Esophagus mucosa (tissue), 1 donor: ENCODE results near the gene UBE2D1. TPM values are rescaled to one million over a fixed set of nuclear protein-coding genes. Genes with fewer than 3 reads are reported as not detected.

Experiments
- ATAC-seq: fragments of 200-7000 bp; cut with Tn5 transposase; one replicate; pipeline ENCODE4 v1.9.1; 2020
- total RNA-seq: library from RNA; stranded (reverse); gene quantifications from one replicate; pipeline ENCODE4 v1.2.4, GENCODE V29; 2023
- donor health status: DM: yes; HTN: yes; CAD: no.

Gene UBE2D1
- total RNA-seq, 1 donor from 2014 or later, result 10.6 TPM

DNA sequence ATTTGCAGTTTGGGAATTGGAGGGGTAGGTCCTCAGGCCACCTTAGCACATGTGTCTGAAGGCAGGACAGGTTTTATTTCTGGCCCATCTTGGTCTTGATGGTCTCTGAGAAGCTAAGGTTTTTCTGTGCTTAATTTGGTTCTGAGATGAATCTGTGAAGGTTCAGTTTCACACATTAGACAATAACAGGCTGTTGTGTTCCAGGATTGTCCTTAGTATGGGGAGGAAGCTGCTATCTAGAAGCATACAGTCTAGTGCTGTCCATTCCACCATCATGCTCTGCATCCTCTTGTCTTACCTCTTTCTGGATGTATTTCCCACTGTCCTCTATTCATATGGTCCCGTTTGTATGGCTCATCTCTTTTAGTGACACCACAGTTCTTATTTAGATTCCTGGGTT is 7.1 kb downstream of the UBE2D1 start:
- ATAC-seq, result no peak

DNA sequence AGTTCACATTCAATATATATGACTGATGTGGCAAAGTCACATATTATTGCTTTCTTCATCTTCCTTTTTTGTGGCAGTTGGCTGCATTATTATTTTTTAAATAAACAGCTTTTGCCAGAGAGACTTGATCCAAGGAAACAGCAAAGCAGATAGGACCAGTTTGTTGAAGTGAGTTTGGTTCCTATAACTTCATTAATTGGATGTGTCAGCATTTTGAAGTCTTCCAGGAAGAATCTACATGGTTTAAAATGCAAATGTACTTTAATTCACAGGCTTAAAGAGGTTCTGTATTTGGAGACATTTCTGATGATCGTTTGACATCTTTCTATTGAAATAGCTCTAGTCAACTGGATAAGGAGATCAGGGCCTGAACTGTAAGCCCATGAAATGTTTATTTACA is 13.2 kb downstream of the UBE2D1 start:
- ATAC-seq, result no peak

DNA sequence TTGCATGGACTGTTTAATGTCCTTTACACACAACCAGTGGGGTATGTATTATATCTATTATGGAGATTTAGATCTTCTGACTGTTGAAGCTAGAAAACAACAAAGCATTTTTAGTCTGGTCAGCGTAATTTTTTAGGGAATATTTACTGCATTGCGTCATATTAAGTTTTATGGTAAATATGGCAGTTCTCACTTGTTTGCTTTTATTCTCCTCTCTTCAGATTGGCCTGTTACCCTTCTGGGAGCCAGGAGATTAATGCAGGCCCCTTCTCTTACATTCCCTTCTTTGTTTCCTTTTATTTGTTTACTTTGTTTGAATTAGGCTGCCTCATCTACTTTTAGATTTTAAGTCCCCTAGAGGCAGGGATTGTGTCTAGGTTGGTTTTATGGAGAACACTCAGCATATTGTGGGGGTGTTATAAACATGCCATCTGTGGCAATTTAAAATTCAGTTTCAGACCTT is 13.8 kb downstream of the UBE2D1 start:
- no peak for ATAC-seq

DNA sequence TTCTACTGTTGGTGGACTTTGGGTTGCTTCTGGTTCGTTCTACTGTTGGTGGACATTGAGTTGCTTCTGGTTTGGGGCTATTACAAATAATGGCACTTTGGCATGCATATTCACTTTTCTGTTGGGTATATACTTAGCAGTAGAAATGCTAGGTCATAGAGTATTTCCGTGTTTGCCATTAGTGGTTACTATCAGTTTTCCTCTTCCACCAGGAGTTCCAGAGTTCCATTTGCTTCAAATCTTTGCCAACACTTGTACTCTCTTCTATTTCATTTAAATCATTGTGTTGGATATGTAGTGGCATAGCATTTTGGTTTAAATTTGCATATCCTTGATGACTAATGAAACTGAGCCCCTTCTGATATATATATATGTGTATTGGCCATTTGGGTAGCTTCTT is 15.2 kb downstream of the UBE2D1 start:
- no peak for ATAC-seq

DNA sequence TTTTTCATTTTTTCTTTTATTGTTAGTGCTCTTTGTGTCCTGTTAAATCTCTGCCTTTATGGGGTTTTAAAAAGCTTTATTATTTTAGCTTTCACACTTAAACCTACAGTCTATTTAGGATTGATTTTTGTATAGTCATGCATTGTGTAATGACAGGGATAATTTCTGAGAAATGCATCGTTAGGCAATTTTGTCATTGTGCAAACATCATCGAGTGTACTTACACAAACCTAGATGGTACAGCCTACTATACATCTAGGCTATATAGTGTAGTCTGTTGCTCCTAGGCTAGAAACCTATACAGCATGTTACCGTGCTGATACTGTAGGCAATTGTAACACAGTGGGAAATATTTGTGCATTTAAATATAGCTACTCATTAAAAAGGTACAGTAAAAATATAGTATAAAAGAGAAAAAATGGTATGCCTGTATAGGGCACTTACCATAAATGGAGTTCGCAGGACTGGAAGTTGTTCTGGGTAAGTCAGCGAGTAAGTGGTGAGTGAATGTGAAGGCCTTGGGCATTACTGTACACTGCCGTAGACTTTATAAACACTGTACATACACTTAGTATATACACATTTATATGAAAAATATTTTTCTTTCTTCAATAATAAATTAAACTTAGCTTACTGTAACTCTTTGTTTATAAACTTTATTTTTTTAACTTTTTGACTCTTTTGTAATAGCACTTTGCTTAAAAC is 16.0 kb downstream of the UBE2D1 start:
- no peak for ATAC-seq

DNA sequence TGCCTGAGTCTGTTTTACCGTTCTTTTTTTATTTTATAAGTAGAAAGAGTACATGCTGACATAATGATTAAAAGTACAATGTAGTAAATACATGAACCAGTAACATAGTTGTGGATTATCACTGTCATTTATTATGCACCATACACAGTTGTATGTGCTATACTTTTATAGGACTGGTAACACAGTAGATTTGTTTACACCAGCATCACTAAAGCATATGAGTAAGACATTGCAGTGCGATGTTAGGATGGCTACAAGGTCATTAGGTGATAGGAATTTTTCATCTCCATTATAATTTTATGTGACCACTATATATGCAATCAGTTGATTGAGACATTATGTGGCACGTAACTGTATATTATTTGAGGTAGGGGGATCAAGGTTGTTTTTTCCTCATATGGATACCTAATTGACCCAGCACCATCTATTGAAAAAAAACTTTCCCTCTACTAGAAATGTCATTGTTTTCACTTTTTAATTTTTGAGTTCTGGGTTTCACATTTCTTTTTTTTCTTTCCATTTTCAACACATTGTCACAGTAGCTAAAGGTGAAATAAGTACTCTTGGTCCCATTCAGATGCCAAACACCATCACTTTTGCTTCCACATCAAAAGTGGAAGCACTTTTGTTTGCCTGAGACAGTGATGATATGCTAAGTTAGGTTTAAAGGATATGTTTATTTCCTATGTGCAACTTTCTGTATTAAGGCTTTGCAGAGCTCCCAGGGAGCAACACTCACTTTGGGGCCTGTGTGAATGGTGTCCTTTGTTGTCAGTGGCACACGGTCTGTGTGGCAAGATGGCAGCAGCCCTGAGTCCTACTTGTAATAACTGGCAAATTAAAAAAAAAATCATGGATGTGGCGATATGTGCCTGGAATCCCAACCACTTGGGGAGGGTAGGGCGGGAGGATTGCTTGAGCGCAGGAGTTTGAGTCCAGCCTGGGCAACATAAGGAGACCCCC is 17.1 kb downstream of the UBE2D1 start:
- ATAC-seq, result no peak

DNA sequence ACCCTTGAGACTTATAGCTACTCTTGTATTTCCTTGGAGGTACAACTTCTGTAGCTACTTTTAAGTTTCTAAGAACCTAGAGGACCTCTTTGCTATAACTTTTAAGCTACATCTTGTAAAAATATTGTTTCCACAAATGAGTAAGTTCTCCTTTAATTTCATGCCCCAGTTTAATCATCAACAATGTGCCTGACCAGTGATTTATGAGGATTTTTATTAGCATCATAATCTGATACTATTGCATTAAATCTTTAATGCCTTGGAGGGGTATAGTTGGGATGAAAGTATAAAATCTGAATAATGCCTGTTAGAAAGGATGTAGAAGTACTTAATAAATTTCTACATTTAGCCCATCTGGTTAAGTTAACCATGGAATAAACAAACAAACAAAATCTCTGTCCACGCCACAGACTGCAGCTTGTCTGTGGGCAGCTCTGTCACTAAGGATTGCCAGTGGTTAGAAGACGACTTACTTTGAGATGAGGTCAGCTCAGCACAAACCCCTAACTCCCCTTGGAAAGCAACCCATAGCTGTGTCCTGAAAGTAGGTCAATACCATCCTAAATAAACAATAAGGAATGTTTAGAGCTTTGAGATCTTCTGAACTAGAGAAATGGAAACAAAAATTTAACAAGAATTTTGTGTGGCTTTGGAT is 18.3 kb downstream of the UBE2D1 start:
- no peak for ATAC-seq

DNA sequence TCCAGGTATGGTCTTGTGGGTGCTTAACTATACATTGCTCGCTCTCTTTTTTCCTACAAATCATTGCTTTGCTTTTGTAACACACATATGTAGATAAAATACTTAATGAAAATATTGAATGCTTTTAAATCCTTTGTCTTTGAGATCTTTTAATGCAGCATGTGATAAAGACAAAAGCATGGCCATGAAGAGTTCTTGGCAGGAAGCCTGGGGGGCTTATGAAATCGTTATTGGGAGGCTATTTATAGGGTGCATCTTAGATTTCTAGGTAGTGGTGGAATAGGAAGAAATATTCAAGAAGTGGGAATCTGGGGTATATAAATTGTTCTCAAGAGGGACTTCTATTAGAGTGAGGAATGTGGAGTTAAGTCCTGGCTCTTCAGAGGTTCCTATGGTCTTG is 21.9 kb downstream of the UBE2D1 start:
- ATAC-seq, result no peak

DNA sequence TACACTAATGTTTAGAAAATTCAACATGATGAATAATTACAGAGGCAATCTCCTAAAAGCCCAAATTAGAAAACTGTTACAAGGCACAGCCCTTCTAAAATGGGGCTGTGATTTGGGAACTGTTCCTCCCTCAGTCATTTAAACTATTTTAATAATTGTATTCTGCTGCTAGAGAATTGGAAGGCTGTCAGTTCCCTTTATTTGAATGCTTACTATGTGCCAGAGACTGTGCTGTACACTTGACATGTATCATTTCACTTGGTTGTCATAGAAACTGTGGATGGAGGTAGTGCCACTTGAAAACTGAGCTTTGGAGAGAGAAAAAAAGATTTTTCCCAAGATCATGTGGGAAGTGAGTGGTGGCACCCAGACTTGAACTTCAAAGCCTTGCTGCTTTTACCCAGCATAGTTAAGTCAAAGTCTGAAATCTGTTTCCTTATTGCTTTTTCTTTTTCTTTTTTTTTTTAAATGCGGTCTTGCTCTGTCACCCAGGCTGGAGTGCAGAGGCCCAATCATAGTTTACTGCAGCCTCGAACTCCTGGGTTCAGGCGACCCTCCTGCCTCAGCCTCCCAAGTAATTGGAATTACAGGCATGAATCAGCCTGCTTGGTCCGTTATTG is 23.6 kb downstream of the UBE2D1 start:
- no peak for ATAC-seq

DNA sequence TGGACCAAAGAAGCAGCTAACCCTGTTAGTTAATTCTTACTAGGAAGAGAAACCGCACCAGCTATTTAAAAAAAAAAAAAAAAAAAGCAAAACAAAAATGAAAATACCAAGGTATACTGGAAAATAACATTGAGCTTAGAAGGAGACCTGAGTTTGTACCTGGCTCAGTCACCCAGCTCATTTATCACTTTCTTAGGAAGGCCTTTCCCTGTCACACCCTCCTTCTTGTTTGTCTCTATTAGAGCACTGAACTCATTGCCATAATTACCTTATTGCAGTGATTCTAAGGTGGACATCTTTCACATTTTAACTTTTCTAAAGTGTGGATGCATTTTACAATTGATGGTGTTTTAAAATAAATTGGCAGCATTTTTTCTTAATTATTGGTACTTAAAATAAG is 24.1 kb downstream of the UBE2D1 start:
- ATAC-seq, result no peak

DNA sequence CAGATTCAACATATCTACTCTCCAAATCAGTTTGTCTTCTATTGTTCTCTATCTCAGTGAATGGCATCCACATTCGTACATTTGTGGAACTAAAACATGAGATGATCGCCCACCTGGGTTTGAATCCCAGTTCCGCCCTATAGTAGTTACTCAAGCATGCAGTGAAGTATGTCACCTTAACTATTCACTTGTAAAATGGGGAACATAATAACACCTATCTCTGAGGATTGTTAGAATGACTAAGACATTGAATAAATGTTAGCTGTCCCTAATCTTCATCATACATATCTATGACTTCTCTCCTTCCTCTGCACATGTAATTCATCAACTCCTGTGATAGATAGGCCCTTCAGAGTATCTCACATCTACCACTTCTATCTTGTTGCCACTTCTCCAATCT is 24.7 kb downstream of the UBE2D1 start:
- no peak for ATAC-seq

DNA sequence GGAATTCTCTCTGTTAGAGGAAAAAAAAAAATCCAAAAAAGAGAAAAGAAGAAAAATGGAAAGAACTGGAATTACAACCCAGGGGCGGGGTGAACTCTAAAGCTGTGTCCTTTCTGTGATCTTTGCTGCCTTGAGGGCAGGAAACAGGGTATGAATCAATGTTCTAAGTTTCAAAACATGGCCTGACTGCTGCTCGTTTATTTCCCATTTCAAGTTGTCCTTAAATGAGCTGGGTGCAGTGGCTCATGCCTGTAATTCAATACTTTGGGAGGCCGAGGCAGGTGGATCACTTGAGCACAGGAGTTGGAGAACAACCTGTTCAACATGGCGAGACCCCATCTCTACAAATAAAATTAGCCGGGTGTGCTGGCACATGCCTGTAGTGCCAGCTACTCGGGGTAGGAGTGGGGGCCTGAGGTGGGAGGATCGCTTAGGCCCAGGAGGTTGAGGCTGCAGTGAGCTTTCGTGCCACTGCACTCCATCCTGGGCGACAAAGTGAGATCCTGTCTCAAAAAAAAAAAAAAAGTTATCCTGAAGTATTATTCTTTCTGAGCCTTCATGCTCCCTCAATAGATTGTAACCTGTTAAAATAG is 25.7 kb downstream of the UBE2D1 start:
- ATAC-seq, result peak; percentile 55

DNA sequence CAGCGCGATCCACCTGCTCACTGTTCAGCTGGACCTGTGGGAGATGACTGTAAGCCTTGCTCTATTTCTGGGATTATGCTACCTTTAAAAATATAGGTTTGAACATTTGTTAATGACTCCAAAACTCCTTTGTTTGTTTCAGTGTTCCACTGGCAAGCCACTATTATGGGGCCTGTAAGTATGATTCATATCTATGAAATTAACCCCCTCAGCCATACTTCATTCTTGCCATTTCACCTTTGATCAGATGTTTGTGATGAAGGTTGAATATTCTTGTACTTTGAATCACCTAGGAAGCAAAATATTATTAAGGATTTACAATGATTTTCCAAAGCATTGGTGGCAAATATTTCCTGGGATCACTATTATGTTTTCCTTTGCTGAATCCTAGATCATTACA is 26.5 kb downstream of the UBE2D1 start:
- ATAC-seq, result no peak

DNA sequence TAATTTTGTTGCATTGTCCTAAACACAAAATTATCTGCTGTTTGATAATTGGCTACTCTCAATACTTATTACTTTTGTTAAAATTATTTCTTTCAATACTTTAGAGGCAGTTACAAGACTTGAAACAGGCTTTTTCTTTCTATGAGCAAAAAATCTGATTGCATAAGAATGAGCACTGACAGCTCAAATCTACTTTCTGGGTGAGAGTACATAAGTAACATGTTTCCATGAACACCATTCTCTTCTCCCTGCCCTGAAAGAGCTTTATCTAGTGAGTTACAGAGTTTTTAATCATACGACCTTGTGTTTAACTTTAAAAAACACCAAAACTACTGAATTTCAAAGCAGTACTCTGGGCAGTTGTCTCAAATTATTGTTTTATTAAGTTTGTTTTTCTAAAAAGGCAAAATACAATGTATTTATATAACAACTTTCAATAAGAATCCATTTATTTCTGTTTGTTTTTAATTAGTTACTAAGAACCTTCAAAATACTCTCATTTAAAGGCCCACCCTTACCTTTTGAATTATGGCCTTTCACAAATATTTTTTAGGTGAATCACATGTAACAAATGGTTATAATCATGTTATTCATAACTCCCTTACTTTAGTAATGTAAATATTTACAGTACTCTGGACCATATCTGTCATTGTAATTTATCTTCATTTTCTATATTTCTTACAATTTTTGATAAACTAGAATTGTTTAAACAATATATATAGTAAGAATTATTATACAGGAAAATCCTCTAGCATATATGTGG is 27.4 kb downstream of the UBE2D1 start:
- no peak for ATAC-seq

DNA sequence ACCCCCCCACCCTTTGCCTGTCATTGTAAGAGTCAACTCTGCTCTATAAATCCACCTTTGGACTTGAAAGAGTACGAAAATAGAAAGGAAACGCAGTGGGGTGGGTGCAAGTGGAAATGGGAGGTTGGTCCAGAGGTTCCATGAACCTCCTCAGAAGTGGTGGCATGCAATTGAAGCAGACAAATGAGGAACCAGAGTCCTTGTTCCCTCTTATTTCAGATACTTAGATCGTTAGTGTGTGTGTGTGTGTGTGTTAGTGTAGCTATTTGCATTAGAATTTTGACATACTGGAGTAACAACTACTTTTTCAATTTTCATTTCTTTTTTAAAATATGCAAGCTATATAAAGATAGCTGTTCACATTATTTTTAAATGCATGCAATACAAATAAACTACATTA is 32.3 kb downstream of the UBE2D1 start:
- ATAC-seq, result no peak

DNA sequence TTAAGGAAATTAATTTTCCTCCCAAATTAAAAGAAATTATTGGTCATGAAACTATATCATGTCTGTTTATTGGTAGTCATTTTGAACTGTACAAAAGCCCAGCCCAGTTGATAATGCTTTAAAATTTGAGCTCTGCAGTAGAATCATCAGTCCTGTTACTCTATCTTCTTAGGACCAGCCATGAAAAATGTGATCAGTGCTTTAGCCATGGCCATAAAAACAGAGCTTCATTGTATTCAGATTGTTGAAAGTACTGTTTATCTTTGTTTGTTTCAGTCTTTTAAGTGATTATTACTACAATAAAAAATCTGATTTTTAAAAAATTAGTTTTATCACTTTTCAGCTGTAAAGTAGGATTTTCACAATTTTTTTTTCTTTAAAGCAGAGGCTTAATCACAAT is 36.7 kb downstream of the UBE2D1 start:
- no peak for ATAC-seq

DNA sequence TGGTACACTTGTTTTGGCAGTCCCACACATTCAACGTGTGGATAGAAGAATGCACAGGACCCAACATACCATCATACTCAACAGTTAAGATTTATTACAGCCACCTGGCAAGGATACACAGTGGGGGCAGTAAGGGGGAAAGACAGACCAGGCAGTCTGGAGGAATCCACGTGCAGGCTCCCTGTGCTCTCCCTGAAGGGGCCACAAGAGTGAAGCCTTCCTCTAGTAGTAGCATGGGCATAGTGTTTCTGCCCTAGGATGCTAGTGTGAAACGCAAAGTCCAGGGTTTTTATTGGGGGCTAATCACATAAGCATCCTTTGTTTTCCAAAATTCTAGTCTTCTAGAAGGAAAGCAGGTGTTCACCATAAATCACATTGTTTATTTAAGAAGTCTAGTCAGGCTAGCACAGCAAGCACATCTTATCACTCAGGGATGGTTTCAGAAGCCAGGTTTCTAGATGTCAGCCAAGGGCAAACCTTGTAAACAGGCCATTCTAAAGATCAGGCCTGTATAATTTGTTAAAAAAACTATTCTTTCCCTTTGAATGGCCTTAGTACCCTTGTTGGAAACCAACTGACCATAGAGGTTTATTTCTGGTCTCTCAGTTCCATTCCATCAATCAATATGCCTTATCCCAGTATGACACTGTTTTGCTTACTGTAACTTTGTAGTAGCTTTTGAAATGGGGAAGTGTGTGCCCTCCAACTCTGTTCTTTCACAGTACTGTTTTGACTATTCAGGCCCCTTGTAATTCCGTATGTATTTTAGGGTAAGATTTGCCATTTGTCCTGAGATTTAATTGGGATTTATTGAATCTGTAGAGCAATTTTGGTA is 38.0 kb downstream of the UBE2D1 start:
- no peak for ATAC-seq

DNA sequence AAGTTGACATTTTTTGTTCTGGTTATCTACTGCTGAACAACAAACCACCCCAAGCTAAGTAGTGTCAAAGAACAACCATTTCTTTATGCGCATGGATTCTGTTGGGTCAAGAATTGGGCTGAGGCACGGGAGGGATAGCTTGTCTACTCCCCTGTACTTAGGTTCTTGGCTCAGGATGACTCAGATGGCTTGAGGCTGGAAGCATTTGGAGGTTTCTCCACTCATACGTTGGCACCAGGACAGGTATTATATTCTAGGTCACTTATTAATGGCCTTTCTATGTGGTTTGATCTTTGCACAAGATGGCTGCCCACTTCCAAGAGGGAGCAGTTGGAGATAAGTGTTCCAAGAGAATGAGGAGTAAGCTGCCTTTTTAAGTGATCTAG is 38.6 kb downstream of the UBE2D1 start:
- peak; percentile 37 for ATAC-seq

DNA sequence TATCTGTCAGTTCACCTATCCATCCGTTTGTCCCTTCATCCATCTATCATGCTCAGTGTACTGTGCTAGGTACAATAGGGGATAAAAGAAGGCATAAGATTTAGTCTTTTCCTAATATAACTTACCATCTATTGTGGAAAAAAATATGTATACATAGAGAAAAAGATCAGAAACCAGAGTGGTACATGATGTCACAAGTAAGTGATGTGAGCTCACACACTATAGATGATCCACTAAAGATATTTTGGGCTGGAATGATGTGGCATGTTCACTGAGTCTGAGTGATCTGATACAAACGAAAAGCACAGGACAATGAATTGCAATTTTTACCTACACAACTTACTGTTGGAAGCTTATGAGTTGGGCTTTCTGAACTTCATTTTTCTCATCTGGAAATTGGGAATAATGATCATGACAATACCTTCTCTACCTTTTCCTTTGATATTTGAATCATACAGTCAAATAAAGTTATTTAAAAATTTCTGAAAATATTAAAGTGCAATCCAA is 47.7 kb downstream of the UBE2D1 start:
- ATAC-seq, result no peak

DNA sequence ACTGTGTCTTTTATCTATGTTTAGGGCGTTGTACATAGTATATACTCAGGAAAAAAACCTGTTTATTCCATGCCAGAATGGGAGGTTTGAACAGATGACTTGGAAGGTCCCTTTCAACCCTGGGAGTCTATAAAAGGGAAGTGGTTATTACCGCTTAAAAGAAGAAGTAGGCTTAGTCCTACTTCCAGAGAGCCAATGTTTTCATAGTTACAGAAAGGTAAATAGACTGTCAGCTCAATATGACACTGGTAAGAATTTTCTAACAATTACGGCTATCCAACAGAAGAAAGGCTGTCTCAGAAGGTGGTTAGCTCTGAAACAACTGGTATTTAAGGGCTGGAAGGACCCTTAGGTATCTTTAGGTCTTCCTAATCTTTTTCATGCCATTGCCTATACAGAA is 49.3 kb downstream of the UBE2D1 start:
- ATAC-seq, result no peak
